Pancreas (tissue), 10 donors: ENCODE results near the gene VPS8. TPM values are rescaled to one million over a fixed set of nuclear protein-coding genes. Genes with fewer than 3 reads are reported as not detected.

ENCODE experiments used
- ATAC-seq, 4 donors: fragments of 200-7000 bp; cut with Tn5 transposase; one replicate each; pipeline versions ENCODE4 v1.8.0 to v1.9.1; 2020; ENCODE audit warnings: mild to moderate bottlenecking in 4 of 4, moderate library complexity in 4 of 4
- DNase-seq, 6 donors: peaks; one replicate each; pipeline ENCODE4 v3.0.0-alpha.2; 2020
- FAIRE-seq: peaks from 2 replicates; lab custom pipeline; 2012; peaks lifted over from hg19 to GRCh38; lab: Jason Lieb, UNC
- H3K27ac ChIP-seq, 4 donors: fragments of 200-600 bp; sonication (generic); 1 replicate in 3 of 4; 2 replicates in 1 of 4; pipeline versions ENCODE4 v1.5.0 to v1.8.0; 2020
- H3K27me3 ChIP-seq, 4 donors: fragments of 200-600 bp; one replicate each; pipeline ENCODE4 v1.8.0; 2021
- H3K36me3 ChIP-seq, 3 donors: fragments of 200-600 bp; sonication (generic) in 1 of 3; one replicate each; pipeline versions ENCODE4 v1.5.0 to v1.8.0; 2020 to 2021
- H3K4me1 ChIP-seq, 3 donors: fragments of 200-600 bp; one replicate each; pipeline ENCODE4 v1.8.0; 2021
- H3K4me3 ChIP-seq, 4 donors: fragments of 200-600 bp; sonication (generic) in 2 of 4; one replicate each; pipeline versions ENCODE4 v1.5.0 to v1.8.0; 2020 to 2021
- H3K9me3 ChIP-seq, 4 donors: fragments of 200-600 bp; one replicate each; pipeline ENCODE4 v1.8.0; 2021
- WGBS, 2 donors: extraction: QIAGEN DNeasy Blood & Tissue Kit; methylation state at CpG; one replicate each; pipeline ENCODE4 v1.1.7; 2013; 5-methylcytosine and 5-hydroxymethylcytosine counted together
- intact Hi-C, 3 donors: fragments of 100-400 bp; cut with DNase I; formaldehyde crosslinking; loops; one replicate each; pipeline versions ENCODE4 v1.11.1 to v1.14.2; 2022
- polyA plus RNA-seq, 2 donors: library from polyadenylated mRNA; stranded (reverse); fragments of 200-250 nt; gene quantifications; one replicate each; pipeline ENCODE4 v1.2.3, GENCODE V29; 2013
- total RNA-seq, 6 donors: library from RNA; stranded (reverse); fragmentation: NEBNext Ultra II Directional in 4 of 6; extraction: Animal tissue kit (Norgen Biotek cat#: 25700) in 4 of 6; gene quantifications; one replicate each; pipeline versions ENCODE4 v1.2.1 to v1.2.4, GENCODE V29; 2021 to 2023
- TF ChIP-seq, protein P1 (sequence below), 4 donors: fragments of 200-600 bp; sonication (generic) in 3 of 4; IDR thresholded peaks; one replicate each; pipeline versions ENCODE4 v1.5.0 to v1.8.0; 2021; ENCODE audit warnings: antibody characterized with exemption in 4 of 4
- donor health status: healthy with polysubstance abuse.
- donor health status: DM: no; HTN: no; CAD: no; lungs with moderate emphysema.
- donor health status: DM: no; HTN: no; CAD: no.
- donor health status: control.
- donor health status: control.
- donor health status: Bipolar disorder and iron deficiency.
- donor health status: DM: yes; HTN: yes; CAD: no.
- donor health status: DM: no; HTN: no; CAD: no.
- donor health status: DM: no; HTN: no; CAD: no.
- donor health status: DM: yes; HTN: yes; CAD: no.

The VPS8 gene
- total and polyA plus RNA-seq, 8 donors = 7.9 to 37.5 (median 19.2) TPM

DNA sequence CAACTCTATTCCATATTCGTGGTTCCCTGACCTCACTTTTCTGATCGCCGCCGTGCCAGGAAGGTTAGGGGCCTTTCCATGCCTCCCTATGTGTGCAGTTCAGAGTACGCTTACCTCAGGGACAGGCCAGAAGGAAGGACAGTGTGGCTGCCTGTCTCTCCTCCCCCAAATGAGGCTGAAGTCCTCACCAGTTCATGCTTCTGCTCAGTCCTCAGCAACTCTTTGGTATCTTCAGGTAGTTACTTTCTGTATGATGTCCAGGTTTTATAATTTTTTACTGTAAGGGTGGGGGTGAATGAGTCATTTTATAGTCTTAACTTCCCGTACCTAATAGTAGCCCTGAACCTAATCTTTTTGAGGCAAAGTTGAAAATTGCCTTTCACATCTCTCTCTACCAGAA, 98.7 kb downstream of the VPS8 start:
- TF ChIP-seq, protein P1, sequence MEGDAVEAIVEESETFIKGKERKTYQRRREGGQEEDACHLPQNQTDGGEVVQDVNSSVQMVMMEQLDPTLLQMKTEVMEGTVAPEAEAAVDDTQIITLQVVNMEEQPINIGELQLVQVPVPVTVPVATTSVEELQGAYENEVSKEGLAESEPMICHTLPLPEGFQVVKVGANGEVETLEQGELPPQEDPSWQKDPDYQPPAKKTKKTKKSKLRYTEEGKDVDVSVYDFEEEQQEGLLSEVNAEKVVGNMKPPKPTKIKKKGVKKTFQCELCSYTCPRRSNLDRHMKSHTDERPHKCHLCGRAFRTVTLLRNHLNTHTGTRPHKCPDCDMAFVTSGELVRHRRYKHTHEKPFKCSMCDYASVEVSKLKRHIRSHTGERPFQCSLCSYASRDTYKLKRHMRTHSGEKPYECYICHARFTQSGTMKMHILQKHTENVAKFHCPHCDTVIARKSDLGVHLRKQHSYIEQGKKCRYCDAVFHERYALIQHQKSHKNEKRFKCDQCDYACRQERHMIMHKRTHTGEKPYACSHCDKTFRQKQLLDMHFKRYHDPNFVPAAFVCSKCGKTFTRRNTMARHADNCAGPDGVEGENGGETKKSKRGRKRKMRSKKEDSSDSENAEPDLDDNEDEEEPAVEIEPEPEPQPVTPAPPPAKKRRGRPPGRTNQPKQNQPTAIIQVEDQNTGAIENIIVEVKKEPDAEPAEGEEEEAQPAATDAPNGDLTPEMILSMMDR (IDR thresholded peaks at IDR 0.05) = no peak
- WGBS, 2 donors = 93 to 96% methylated on average over 6 of the region's 6 CpGs
- Histone ChIP-seq H3K36me3 (peaks cover 0 to 9% (median 0%) of the 10 kb centered on the region in 3 donors), H3K4me1 (no peaks in the 10 kb centered on the region), H3K27ac (no peak overlapping the region), H3K9me3 (no peaks in the 10 kb centered on the region), H3K4me3 (no peak overlapping the region), H3K27me3 (no peaks in the 10 kb centered on the region)
- ATAC-seq (no peak), FAIRE-seq (no peak), DNase-seq (no peak)
- intact Hi-C loops = no loop called here

DNA sequence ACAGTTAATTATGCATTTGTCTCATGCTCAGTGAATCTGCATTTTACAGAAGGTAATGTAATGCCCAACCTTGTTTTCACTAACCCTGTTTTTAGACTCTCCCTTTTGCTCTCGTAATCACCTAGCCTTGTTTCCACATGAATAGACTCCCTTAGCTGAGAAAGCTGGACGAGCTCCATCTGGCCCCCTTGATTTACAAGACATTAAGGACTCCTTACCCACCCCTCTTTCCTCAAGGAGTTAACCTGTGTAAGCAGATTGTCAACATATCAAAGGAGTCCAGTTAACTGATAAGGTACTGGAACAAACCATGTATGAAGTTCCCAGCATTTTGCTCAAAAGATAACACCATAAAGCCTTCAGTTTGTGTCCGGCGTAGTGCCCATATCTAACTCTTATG, 99.6 kb downstream of the VPS8 start:
- Histone ChIP-seq H3K4me1 (no peaks in the 10 kb centered on the region), H3K27ac (no peak overlapping the region), H3K4me3 (no peak overlapping the region), H3K27me3 (no peaks in the 10 kb centered on the region), H3K36me3 (peaks cover 0 to 9% (median 0%) of the 10 kb centered on the region in 3 donors), H3K9me3 (no peaks in the 10 kb centered on the region)
- intact Hi-C loops = no loop called here
- WGBS, 2 donors = 58 to 60% methylated on average over 4 of the region's 4 CpGs
- TF ChIP-seq, protein P1 (IDR thresholded peaks at IDR 0.05) = no peak
- DNase-seq = no peak
- no peak for FAIRE-seq
- no peak for ATAC-seq

DNA sequence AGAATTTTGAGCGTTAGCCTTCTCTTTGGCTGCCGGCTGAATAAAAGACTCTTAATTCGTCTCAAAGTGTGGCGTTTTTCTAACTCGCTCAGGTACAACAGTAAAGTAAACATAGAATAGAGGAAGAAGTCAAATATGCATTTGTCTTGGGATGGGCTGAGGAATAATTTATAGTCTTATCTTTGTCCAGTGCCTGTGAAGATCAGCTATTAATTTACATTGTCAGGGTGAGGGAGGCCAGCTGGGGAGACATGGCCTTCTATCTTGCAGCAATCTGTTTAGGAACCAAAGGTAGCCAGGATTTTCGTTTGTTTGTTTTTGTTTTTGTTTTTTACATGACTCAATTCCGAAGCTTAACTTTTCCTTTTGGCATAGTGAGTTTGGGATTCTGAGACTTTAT, 100.2 kb downstream of the VPS8 start:
- FAIRE-seq = no peak
- no peaks in the 10 kb centered on the region for H3K27me3 ChIP-seq
- no peak for ATAC-seq
- WGBS, 2 donors = 82% methylated on average over 7 of the region's 7 CpGs
- intact Hi-C loops = no loop called here
- no peak overlapping the region for H3K4me3 ChIP-seq
- H3K36me3 ChIP-seq = peaks cover 0 to 9% (median 0%) of the 10 kb centered on the region in 3 donors
- TF ChIP-seq, protein P1 (IDR thresholded peaks at IDR 0.05) = no peak
- no peak for DNase-seq
- no peaks in the 10 kb centered on the region for H3K4me1 ChIP-seq
- H3K9me3 ChIP-seq = no peaks in the 10 kb centered on the region
- H3K27ac ChIP-seq = no peak overlapping the region

DNA sequence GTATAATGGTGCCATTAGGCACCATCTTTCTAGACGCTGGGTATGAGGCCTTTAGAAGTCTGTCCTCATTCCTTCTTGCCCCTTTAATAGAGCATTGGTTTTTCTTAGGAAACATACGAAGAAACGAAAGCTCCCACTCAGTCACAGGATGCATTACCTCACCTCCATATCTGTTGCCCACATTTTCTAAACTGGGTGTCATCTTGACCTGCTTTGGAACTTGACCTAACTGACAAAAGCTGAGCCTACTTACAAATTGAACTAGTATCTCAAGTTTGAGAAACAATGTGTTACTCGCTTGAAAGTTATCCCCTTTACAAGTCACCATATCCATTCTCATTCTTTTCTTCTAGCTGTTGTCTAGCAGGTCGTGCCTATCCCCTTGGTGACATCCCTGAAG, 102.7 kb downstream of the VPS8 start:
- no peak overlapping the region for H3K4me3 ChIP-seq
- no peaks in the 10 kb centered on the region for H3K4me1 ChIP-seq
- FAIRE-seq (no peak), ATAC-seq (no peak), DNase-seq (no peak)
- peaks cover 0 to 9% (median 0%) of the 10 kb centered on the region in 3 donors for H3K36me3 ChIP-seq
- no peaks in the 10 kb centered on the region for H3K27me3 ChIP-seq
- intact Hi-C loops = no loop called here
- TF ChIP-seq, protein P1 (IDR thresholded peaks at IDR 0.05) = no peak
- H3K9me3 ChIP-seq = no peaks in the 10 kb centered on the region
- 95 to 96% methylated on average over 5 of the region's 5 CpGs for WGBS, 2 donors
- no peak overlapping the region for H3K27ac ChIP-seq

DNA sequence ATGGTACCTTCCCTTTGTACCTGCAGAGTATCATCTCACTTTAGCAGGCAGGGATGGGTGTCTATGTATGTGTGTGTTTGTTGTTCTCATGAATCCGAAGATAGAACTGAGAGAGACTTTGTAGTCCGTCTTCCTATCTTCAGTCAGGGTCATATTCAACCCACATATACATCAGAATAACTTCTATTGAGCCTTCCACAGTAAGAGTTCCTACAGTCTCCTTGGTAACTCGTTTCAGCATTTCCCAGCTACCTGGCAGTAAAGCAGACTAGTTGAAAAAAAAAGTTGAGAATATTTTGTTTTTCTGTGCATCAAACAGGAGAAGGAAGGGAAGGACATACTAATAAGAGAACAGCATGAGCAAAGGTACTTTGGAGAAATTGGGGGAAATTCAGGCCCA, 106.8 kb downstream of the VPS8 start:
- Histone ChIP-seq H3K27ac (no peak overlapping the region), H3K4me3 (no peak overlapping the region), H3K27me3 (no peaks in the 10 kb centered on the region), H3K9me3 (no peaks in the 10 kb centered on the region), H3K4me1 (no peaks in the 10 kb centered on the region), H3K36me3 (peaks cover 0 to 9% (median 0%) of the 10 kb centered on the region in 3 donors)
- FAIRE-seq (no peak), ATAC-seq (no peak), DNase-seq (no peak)
- intact Hi-C loops = no loop called here
- TF ChIP-seq, protein P1 (IDR thresholded peaks at IDR 0.05) = no peak
- 70 to 81% methylated on average over 3 of the region's 3 CpGs for WGBS, 2 donors
